Uterus (tissue), 2 donors: ENCODE results near the gene TTLL13.
A peak's percentile ranks its signal among the peaks of the same experiment; 100 is the strongest.

Source experiments
- CTCF ChIP-seq, 4 experiments: fragments of 200-600 bp in 2 of 4; fragments of 450-650 bp in 2 of 4; sonication (generic) in 2 of 4; IDR thresholded peaks; one replicate each; pipeline ENCODE4 v1.5.1; 2016 to 2019; ENCODE audit warnings: antibody characterized with exemption in 4 of 4, mild to moderate bottlenecking in 2 of 4, moderate library complexity in 1 of 4
- POLR2A ChIP-seq, 2 donors: fragments of 450-650 bp; IDR thresholded peaks; one replicate each; pipeline ENCODE4 v1.6.1; 2016; ENCODE audit warnings: antibody characterized with exemption in 2 of 2, mild to moderate bottlenecking in 1 of 2, moderate library complexity in 1 of 2

- TF ChIP-seq CTCF (IDR thresholded peaks at IDR 0.05) (peak; percentile 52 to 62 (median 56)), POLR2A (IDR thresholded peaks at IDR 0.05) (no peak)
Measured at GRCh38 chr15:90219421-90220141, 29.8 kb upstream of the TTLL13 start.
